GM12878 (cell line): ENCODE data around the gene PROKR1. TPM values are rescaled to one million over a fixed set of nuclear protein-coding genes. Genes with fewer than 3 reads are reported as not detected.
"Not testable (repeated sequence)": the region's sequence is repeated elsewhere in the genome, so short reads cannot be mapped to it uniquely, and the experiment has no call there.

Source experiments
- ATAC-seq: fragments of 200-7000 bp; cut with Tn5 transposase; 3 replicates; pipeline ENCODE4 v1.9.1; 2020; ENCODE audit warnings: mild to moderate bottlenecking, moderate library complexity
- BruUV-seq: library from RNA; stranded (reverse); fragments of 400-500 nt; replicated peaks from 2 replicates; lab custom pipeline; 2021; lab: Mats Ljungman, UMichigan
- CTCF ChIA-PET: fragments of 300-600 bp; sonication (Branson Sonifier 250); formaldehyde crosslinking; extraction: SDS; loops from one replicate; lab custom pipeline; 2021; ENCODE audit warnings: inconsistent platforms; lab: Yijun Ruan, JAX
- POLR2A ChIA-PET: fragments of 350-600 bp; formaldehyde crosslinking; extraction: SDS; loops from one replicate; lab custom pipeline; 2021; ENCODE audit warnings: inconsistent platforms; lab: Charles Lee
- RAD21 ChIA-PET: fragments of 300-600 bp; sonication (Branson Sonifier 250); formaldehyde crosslinking; loops from one replicate; lab custom pipeline; 2023; ENCODE audit warnings: antibody characterized with exemption; ENCODE audit not compliant: unreplicated experiment; lab: Charles Lee
- SMC1A ChIA-PET: fragments of 300-600 bp; sonication (Branson Sonifier 250); formaldehyde crosslinking; loops from one replicate; lab custom pipeline; 2023; ENCODE audit not compliant: unreplicated experiment, uncharacterized antibody; lab: Charles Lee
- DNase-seq: peaks from one replicate; pipeline ENCODE4 v3.0.0-alpha.2; 2011; ENCODE audit warnings: low read depth, low spot score
- FAIRE-seq: peaks from 3 replicates; lab custom pipeline; 2011; peaks lifted over from hg19 to GRCh38; lab: Jason Lieb, UNC
- H2AFZ ChIP-seq: 2 replicates; pipeline ENCODE4 v1.6.0; 2011; ENCODE audit warnings: low read depth, low read length, control low read depth; ENCODE audit not compliant: control insufficient read depth
- H3K27ac ChIP-seq: 2 replicates; pipeline ENCODE4 v1.5.1; 2011; ENCODE audit warnings: control low read depth; ENCODE audit not compliant: control insufficient read depth, insufficient read depth
- H3K27me3 ChIP-seq, 2 experiments: replicated peaks in 1 of 2; 2 replicates each; pipeline versions ENCODE4 v1.6.0 to v1.6.1; 2011; ENCODE audit warnings: low read length in 1 of 2; ENCODE audit not compliant: control insufficient read depth in 2 of 2, insufficient read depth in 2 of 2
- H3K36me3 ChIP-seq, 2 experiments: 2 replicates each; pipeline ENCODE4 v1.5.1; 2011; ENCODE audit warnings: low read length in 1 of 2; ENCODE audit not compliant: control insufficient read depth in 2 of 2, insufficient read depth in 2 of 2
- H3K4me1 ChIP-seq: 2 replicates; pipeline ENCODE4 v1.6.1; 2011; ENCODE audit warnings: mild to moderate bottlenecking, low read length, moderate library complexity, mixed read lengths; ENCODE audit not compliant: control insufficient read depth, insufficient read depth
- H3K4me2 ChIP-seq: 2 replicates; pipeline ENCODE4 v1.6.0; 2011; ENCODE audit warnings: control low read depth; ENCODE audit not compliant: control insufficient read depth, insufficient read depth
- H3K4me3 ChIP-seq: fragments of 200-600 bp; sonication (generic); 2 replicates; pipeline ENCODE4 v1.5.1; 2016
- H3K79me2 ChIP-seq: 2 replicates; pipeline ENCODE4 v1.6.0; 2011; ENCODE audit warnings: low read length; ENCODE audit not compliant: control insufficient read depth, insufficient read depth
- H3K9ac ChIP-seq: 2 replicates; pipeline ENCODE4 v1.8.0; 2011; ENCODE audit warnings: low read length, control low read depth, mixed read lengths; ENCODE audit not compliant: control insufficient read depth, insufficient read depth
- H3K9me3 ChIP-seq: replicated peaks from 3 replicates; pipeline ENCODE4 v1.5.1; 2011; ENCODE audit warnings: mild to moderate bottlenecking, low read length; ENCODE audit not compliant: control insufficient read depth, insufficient read depth
- H4K20me1 ChIP-seq: 2 replicates; pipeline ENCODE4 v1.6.0; 2011; ENCODE audit not compliant: control insufficient read depth, insufficient read depth
- WGBS: methylation state at CpG from one replicate; pipeline ENCODE4 v1.1.6; 2016; ENCODE audit warnings: low lambda C conversion rate; ENCODE audit not compliant: insufficient replicate concordance, insufficient coverage; ENCODE audit errors: missing lambda C conversion rate; 5-methylcytosine and 5-hydroxymethylcytosine counted together
- in situ Hi-C: fragments of 300-500 bp; cut with MboI; formaldehyde crosslinking; loops from 9 replicates; pipeline ENCODE4 v1.14.3; 2018; ENCODE audit warnings: mixed read lengths
- intact Hi-C: fragments of 100-400 bp; cut with micrococcal nuclease; formaldehyde crosslinking; loops from one replicate; pipeline ENCODE4 v1.14.2; 2022; ENCODE audit not compliant: unreplicated experiment
- polyA plus RNA-seq, 11 experiments: library from polyadenylated mRNA; depleted of rRNA in 4 of 11; unstranded in 6 of 11; stranded (reverse) in 5 of 11; fragments of >200 nt; fragmentation: Nextera tagmentation in 4 of 11; fragmentation: Illumina TruSeq in 1 of 11; extraction: Ambion mirVana in 4 of 11; extraction: Trizol in 1 of 11; gene quantifications; 1 replicate in 1 of 11; 2 replicates in 10 of 11; pipeline versions ENCODE4 v1.2.1 to v1.2.3, GENCODE V29; 2011 to 2016; ENCODE audit warnings: inconsistent platforms in 2 of 11, missing spikeins in 2 of 11, low read depth in 1 of 11
- total RNA-seq, 4 experiments: library from RNA; depleted of rRNA in 3 of 4; stranded (reverse); fragments of >200 nt in 3 of 4; fragmentation: Illumina TruSeq in 1 of 4; extraction: Trizol in 1 of 4; gene quantifications; 2 replicates each; pipeline versions ENCODE4 v1.2.1 to v1.2.3, GENCODE V29; 2013 to 2021
- TF ChIP-seq, protein P1 (sequence below): IDR thresholded peaks from 2 replicates; pipeline ENCODE4 v1.6.1; 2011; ENCODE audit warnings: borderline replicate concordance, low read depth, mild to moderate bottlenecking, moderate library complexity, low read length; ENCODE audit not compliant: insufficient read depth, poor library complexity, severe bottlenecking
- TF ChIP-seq, protein P2 (sequence below): fragments of 450-650 bp; IDR thresholded peaks from 2 replicates; pipeline ENCODE4 v1.6.1; 2018; ENCODE audit warnings: borderline replicate concordance, mild to moderate bottlenecking; ENCODE audit not compliant: partially characterized antibody

The PROKR1 gene
- total and polyA plus RNA-seq, 10 of the 15 experiments (the other 5 are each of a cell fraction or from before 2014, with no cell fraction given): 0.01 to 0.02 TPM; not detected in 8

DNA sequence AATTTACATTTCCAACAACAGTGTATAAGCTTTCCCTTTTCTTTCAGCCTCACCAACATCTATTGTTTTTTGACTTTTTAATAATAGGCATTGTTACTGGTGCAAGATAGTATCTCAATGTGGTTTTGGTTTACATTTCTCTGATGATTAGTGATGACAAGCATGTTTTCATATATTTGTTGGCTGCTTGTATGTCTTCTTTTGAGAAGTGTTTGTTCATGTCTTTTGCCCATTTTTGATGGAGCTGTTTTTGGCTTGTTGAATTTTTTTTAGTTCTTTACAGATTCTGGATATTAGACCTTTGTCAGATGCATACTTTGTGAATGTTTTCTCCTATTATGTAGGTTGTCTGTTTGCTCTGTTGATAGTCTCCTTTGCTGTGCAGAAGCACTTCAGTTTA is 32.1 kb downstream of the PROKR1 start (continued):
- TF ChIP-seq, protein P1, sequence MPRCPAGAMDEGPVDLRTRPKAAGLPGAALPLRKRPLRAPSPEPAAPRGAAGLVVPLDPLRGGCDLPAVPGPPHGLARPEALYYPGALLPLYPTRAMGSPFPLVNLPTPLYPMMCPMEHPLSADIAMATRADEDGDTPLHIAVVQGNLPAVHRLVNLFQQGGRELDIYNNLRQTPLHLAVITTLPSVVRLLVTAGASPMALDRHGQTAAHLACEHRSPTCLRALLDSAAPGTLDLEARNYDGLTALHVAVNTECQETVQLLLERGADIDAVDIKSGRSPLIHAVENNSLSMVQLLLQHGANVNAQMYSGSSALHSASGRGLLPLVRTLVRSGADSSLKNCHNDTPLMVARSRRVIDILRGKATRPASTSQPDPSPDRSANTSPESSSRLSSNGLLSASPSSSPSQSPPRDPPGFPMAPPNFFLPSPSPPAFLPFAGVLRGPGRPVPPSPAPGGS: no peak
- TF ChIP-seq, protein P2, sequence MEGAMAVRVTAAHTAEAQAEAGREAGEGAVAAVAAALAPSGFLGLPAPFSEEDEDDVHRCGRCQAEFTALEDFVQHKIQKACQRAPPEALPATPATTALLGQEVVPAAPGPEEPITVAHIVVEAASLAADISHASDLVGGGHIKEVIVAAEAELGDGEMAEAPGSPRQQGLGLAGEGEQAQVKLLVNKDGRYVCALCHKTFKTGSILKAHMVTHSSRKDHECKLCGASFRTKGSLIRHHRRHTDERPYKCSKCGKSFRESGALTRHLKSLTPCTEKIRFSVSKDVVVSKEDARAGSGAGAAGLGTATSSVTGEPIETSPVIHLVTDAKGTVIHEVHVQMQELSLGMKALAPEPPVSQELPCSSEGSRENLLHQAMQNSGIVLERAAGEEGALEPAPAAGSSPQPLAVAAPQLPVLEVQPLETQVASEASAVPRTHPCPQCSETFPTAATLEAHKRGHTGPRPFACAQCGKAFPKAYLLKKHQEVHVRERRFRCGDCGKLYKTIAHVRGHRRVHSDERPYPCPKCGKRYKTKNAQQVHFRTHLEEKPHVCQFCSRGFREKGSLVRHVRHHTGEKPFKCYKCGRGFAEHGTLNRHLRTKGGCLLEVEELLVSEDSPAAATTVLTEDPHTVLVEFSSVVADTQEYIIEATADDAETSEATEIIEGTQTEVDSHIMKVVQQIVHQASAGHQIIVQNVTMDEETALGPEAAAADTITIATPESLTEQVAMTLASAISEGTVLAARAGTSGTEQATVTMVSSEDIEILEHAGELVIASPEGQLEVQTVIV: no peak
- TF ChIP-seq, all 136 proteins: peak for 0

DNA sequence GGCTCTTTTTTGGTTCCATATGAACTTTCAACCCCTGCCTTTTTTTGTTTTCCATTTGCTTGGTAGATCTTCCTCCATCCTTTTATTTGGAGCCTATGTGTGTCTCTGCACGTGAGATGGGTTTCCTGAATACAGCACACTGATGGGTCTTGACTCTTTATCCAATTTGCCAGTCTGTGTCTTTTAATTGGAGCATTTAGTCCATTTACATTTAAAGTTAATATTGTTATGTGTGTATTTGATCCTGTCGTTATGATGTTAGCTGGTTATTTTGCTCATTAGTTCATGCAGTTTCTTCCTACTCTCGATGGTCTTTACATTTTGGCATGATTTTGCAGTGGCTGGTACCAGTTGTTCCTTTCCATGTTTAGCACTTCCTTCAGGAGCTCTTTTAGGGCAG is 34.5 kb downstream of the PROKR1 start:
- FAIRE-seq, H3K4me1 ChIP-seq, H3K36me3 ChIP-seq, CTCF ChIA-PET, H3K9ac ChIP-seq, in situ Hi-C loops, POLR2A ChIA-PET, H2AFZ ChIP-seq, intact Hi-C loops, H3K4me3 ChIP-seq, BruUV-seq, H3K9me3 ChIP-seq, H3K27me3 ChIP-seq, ATAC-seq, H3K79me2 ChIP-seq, RAD21 ChIA-PET, SMC1A ChIA-PET, H3K27ac ChIP-seq, H4K20me1 ChIP-seq, H3K4me2 ChIP-seq, DNase-seq: not testable (repeated sequence)
- 0% methylated on average over 1 of the region's 3 CpGs for WGBS

DNA sequence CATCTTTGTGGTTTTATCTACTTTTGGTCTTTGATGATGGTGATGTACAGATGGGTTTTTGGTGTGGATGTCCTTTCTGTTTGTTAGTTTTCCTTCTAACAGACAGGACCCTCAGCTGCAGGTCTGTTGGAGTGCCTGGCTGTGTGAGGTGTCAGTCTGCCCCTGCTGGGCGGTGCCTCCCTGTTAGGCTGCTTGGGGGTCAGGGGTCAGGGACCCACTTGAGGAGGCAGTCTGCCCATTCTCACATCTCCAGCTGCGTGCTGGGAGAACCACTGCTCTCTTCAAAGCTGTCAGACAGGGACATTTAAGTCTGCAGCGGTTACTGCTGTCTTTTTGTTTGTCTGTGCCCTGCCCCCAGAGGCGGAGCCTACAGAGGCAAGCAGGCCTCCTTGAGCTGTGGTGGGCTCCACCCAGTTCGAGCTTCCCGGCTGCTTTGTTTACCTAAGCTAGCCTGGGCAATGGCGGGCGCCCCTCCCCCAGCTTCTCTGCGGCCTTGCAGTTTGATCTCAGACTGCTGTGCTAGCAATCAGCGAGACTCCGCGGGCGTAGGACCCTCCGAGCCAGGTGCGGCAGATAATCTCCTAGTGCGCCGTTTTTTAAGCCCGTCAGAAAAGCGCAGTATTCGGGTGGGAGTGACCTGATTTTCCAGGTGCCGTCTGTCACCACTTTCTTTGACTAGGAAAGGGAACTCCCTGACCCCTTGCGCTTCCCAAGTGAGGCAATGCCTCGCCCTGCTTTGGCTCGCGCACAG is 36.0 kb downstream of the PROKR1 start:
- ChIA-PET SMC1A (interaction anchor here (0.9 kb wide), 1 partner anchor 10 kb away, joined by 3 read pairs; no protein-coding TSS in a partner anchor), CTCF (interaction anchor here (1.1 to 1.2 kb wide), 2 partner anchors 30 kb away, joined by 3 to 6 read pairs; no protein-coding TSS in a partner anchor)
- ATAC-seq, H4K20me1 ChIP-seq, RAD21 ChIA-PET, FAIRE-seq, H3K4me1 ChIP-seq, BruUV-seq, H3K27ac ChIP-seq, H3K36me3 ChIP-seq, H3K9me3 ChIP-seq, H3K27me3 ChIP-seq, H2AFZ ChIP-seq, DNase-seq, in situ Hi-C loops, H3K4me3 ChIP-seq, H3K9ac ChIP-seq, intact Hi-C loops, POLR2A ChIA-PET, H3K4me2 ChIP-seq, H3K79me2 ChIP-seq: not testable (repeated sequence)
- WGBS: 68% methylated on average over 21 of the region's 25 CpGs
